SW 1271 (cell line): ENCODE results near the gene TBCCD1.
"Not testable (repeated sequence)": the region's sequence is repeated elsewhere in the genome, so short reads cannot be mapped to it uniquely, and the experiment has no call there.

Experiments used
- DNase-seq, 2 experiments: peaks; one replicate each; lab custom pipeline; 2025; lab: John Stamatoyannopoulos, UW

The TBCCD1 gene

GRCh38 chr3:186596568-186597287 lies 29.6 kb upstream of the TBCCD1 start:
- no peak for DNase-seq

GRCh38 chr3:186594591-186595113 lies 27.5 kb upstream of the TBCCD1 start:
- no peak for DNase-seq

- DNase-seq: no peak
These were observed 26.7 kb upstream of the TBCCD1 start for GRCh38 chr3:186593862-186594261.

GRCh38 chr3:186592682-186593081 lies 25.5 kb upstream of the TBCCD1 start:
- no peak for DNase-seq

- DNase-seq: no peak
These were observed 23.6 kb upstream of the TBCCD1 start for GRCh38 chr3:186590580-186591295.

GRCh38 chr3:186589856-186590579 lies 22.9 kb upstream of the TBCCD1 start:
- DNase-seq: no peak

- DNase-seq: peak in 1 of 2 experiments; percentile 6
These were observed 22.0 kb upstream of the TBCCD1 start for GRCh38 chr3:186589121-186589520.

GRCh38 chr3:186588632-186589031 lies 21.5 kb upstream of the TBCCD1 start:
- DNase-seq: no peak

GRCh38 chr3:186587183-186587582 lies 20.0 kb upstream of the TBCCD1 start:
- no peak for DNase-seq

GRCh38 chr3:186586245-186586644 lies 19.1 kb upstream of the TBCCD1 start:
- not testable (repeated sequence) for DNase-seq

- no peak for DNase-seq
These were observed 16.7 kb upstream of the TBCCD1 start for GRCh38 chr3:186583831-186584230.

- no peak for DNase-seq
These were observed 15.4 kb upstream of the TBCCD1 start for GRCh38 chr3:186582541-186582940.

GRCh38 chr3:186580785-186581184 lies 13.6 kb upstream of the TBCCD1 start:
- no peak for DNase-seq

GRCh38 chr3:186577521-186577920 lies 10.4 kb upstream of the TBCCD1 start:
- DNase-seq: no peak

GRCh38 chr3:186571644-186572013 lies 4.5 kb upstream of the TBCCD1 start:
- DNase-seq: no peak

- DNase-seq: no peak
These were observed 4.0 kb upstream of the TBCCD1 start for GRCh38 chr3:186570941-186571643.

GRCh38 chr3:186570096-186570940 lies 3.2 kb upstream of the TBCCD1 start, which contains the start of gene DNAJB11:
DNAJB11 (plus strand) TSS chr3:186570720; CDS start chr3:186570898, 178 bp downstream.
- peak; percentile 99 for DNase-seq

- DNase-seq: no peak
These were observed 2.6 kb upstream of the TBCCD1 start for GRCh38 chr3:186569779-186570095.

- DNase-seq: not testable (repeated sequence)
These were observed 2.2 kb upstream of the TBCCD1 start for GRCh38 chr3:186569361-186569760.

- no peak for DNase-seq
These were observed 417 bp downstream of the TBCCD1 start for GRCh38 chr3:186566772-186567071.

- DNase-seq: no peak
These were observed 2.6 kb downstream of the TBCCD1 start for GRCh38 chr3:186564586-186564985.
